ENCODE data around the gene INTS6.

DNA sequence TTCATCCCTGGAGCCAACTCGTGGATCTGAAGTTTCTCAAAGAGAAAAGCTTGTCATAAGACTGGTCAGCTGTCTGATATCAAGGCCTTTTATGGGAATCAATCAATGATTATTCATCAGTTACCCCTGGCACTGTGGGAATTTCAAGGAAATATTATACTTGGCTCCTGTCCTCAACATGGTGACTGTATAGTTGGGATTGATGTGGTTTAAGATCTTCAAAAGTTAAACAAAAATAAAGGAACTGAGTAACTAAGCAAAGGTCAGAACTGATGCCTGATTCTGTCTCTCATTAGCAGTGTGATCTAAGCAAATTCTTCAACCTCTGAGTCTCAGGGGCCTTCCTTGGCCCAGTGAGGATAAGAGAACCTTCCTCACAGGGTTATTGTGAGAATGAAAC lies 135.6 kb downstream of the INTS6 start:
- TF ChIP-seq, protein P1, sequence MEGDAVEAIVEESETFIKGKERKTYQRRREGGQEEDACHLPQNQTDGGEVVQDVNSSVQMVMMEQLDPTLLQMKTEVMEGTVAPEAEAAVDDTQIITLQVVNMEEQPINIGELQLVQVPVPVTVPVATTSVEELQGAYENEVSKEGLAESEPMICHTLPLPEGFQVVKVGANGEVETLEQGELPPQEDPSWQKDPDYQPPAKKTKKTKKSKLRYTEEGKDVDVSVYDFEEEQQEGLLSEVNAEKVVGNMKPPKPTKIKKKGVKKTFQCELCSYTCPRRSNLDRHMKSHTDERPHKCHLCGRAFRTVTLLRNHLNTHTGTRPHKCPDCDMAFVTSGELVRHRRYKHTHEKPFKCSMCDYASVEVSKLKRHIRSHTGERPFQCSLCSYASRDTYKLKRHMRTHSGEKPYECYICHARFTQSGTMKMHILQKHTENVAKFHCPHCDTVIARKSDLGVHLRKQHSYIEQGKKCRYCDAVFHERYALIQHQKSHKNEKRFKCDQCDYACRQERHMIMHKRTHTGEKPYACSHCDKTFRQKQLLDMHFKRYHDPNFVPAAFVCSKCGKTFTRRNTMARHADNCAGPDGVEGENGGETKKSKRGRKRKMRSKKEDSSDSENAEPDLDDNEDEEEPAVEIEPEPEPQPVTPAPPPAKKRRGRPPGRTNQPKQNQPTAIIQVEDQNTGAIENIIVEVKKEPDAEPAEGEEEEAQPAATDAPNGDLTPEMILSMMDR (IDR thresholded peaks at IDR 0.05): no peak
- TF ChIP-seq EZH2 (IDR thresholded peaks at IDR 0.05; ENCODE audit: borderline replicate concordance, insufficient read depth, low read depth, low read length, poor library complexity, severe bottlenecking): no peak

All from B cell (primary cell).